Retina (tissue), 1 donor: ENCODE data around the gene CLCN3.
"Not testable (repeated sequence)": the region's sequence is repeated elsewhere in the genome, so short reads cannot be mapped to it uniquely, and the experiment has no call there.

Experiments used
- DNase-seq: peaks from one replicate; pipeline ENCODE4 v3.0.0-alpha.2; 2016

CLCN3 gene

DNA sequence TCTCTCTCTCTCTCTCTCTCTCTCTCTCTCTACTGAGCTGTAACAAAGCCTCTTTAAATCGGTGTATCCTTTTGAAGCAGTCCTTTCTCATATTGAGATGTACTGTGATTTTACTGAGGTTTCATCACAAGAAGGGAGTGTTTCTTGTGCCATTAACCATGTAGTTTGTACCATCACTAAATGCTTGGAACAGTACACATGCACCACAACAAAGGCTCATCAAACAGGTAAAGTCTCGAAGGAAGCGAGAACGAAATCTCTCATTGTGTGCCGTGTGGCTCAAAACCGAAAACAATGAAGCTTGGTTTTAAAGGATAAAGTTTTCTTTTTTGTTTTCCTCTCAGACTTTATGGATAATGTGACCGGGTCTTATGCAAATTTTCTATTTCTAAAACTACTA, 100.2 kb downstream of the CLCN3 start:
- no peak for DNase-seq

DNA sequence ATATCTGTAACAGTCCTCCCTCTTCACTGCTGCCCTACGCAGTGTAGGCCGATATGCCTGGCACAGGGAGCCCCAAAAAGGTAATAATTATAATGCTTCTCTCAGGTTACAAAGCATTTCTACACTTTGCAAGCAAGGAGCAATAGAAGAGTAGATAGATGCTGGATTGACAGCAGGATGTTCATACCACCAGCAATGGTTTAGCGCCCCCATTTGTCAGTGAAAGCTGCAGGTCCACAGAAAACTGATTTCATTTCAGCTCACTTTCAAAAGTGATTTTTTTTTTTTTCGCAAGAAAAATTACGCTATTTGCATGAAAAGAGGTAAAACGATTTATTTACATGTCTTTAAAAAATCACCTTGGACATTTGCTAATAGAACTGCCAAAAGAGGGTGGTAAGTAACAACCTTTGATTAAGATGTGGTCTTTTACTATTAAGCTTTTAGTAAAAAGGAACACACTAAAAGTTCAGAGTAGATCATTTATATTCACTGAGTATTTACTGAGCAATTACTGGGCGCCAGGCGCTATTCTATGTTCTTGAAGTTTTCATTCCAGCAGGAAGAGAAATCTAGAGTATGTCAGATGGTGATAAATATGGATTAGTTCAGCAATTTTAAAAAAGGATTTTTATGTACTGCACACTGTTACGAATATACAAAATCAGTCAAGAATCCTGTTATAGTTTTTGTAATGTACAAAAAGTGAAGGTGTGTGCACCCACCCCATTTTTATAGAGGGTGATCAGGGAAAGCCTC, 103.0 kb downstream of the CLCN3 start:
- no peak for DNase-seq

DNA sequence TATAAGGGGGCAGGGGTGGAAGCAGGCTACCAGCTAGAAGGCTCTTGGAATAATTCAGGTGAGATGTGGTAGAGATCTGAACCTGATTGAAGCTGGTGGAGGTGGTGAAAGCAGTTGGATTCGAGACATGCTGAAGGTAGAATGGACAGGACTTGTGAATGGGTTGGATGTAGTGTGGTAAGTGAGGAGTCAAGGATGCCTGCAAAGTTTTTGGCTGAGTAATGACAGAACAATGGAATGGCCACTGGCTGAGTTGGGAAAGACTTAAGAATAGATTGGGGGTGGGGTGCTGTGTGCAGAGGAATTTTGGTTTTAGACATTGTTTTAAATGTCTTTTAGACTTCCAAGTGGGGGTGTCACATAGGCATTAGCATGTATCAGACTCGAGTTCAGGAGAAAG, 103.9 kb downstream of the CLCN3 start:
- no peak for DNase-seq

DNA sequence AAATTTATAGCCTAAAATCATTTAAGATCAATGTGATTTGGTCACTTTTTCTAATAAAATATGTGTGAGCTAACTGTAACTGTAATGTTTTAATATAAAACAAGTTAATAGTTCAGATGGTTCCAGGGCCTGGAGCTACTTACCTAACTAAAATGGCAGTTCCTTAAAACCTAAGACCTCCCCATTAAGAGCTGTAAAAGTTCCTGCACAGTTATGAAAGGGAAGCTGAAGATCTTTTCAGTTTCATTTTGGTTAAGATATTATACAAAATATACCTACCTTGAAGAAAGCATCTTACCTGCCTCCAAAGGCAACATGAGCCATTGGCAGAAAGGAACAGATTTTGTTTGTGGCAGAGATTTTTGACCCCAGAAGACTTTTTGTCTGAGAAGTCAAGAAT, 107.2 kb downstream of the CLCN3 start:
- DNase-seq: no peak

DNA sequence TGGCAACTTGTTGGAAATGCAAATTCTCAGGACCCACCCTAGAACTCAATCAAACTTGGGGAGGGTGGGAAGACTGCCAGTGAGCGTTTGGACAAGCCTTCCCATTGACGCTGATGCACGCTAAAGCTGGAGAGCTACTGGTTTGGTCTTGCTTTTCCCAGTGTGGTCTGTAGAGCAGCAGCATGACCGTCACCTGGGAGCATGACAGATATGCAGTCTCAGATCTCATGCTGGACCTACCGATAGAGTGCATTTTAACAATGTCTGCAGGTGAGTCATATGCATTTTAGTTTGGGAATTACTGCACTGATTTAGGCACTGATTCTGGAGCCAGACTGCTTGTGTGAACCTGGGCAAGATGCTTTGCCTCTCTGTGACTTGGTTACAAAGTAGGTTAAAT, 110.2 kb downstream of the CLCN3 start:
- DNase-seq: no peak

DNA sequence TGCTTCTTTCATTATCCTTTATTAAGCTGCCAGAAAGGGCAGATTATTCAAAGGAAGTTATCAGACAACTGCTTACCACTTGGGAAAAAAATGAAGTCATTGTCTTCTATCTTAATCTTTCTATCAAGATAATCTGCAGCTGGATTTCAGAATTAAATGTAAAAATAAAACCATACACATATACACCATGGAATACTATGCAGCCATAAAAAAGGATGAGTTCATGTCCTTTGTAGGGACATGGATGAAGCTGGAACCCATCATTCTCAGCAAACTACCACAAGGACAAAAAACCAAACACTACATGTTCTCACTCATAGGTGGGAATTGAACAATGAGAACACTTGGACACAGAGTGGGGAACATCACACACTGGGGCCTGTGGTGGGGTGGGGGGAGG, 118.2 kb downstream of the CLCN3 start:
- DNase-seq: not testable (repeated sequence)

DNA sequence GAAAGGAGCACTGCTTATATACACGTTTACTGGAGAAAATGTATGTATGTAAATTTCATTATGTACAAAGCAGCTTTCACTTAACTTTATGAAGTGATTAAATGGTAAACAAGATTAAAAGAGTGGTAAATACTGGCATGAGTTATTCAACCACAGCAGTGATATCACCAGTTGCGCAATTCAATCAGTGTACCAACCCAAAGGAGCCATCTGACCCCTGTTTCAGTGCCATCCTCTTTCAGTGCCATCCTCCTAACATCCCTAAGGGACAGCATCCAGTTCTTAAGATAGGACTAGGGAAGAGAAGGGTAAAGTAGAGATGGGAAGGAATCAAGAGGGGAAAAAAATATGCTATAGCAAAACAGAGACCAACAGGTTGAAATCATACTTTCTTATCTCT, 121.2 kb downstream of the CLCN3 start:
- DNase-seq: no peak

DNA sequence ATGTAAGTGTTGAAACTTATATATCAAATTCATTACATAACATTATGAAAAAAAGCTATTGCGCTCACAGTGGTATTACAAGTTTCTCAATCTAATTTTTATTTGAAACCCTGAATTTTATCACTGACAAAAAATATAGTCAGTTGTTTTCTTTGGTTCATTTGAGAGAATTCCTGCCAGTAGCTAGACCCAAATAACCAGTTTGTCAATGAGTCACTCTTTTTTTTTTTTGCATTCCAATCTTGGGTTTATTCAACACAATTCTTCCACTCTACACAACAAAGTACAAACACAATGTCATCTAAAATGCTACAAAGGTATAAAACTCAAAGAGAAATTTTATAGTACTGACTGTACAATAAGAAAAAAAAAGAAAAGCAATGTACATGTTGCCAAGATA, 124.2 kb downstream of the CLCN3 start:
- DNase-seq: no peak

DNA sequence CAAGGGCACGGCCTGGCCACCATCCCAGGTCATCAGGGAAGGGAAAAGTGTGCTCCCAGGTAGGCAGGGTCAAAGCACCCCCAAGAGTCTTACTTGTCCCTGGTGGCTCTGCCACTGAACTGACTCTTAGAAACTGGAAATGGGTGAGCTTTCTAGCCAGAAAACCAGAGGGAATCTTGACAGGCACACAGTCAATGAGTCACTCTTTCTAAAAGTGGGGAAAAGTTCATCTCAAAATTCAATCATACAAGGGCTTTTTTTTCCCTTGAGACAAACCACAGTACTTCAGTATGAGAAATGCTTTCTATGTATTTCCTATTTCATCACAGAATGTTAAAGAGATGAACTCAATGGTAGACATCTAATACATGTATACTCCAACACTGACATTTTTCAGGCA, 124.9 kb downstream of the CLCN3 start:
- DNase-seq: no peak

DNA sequence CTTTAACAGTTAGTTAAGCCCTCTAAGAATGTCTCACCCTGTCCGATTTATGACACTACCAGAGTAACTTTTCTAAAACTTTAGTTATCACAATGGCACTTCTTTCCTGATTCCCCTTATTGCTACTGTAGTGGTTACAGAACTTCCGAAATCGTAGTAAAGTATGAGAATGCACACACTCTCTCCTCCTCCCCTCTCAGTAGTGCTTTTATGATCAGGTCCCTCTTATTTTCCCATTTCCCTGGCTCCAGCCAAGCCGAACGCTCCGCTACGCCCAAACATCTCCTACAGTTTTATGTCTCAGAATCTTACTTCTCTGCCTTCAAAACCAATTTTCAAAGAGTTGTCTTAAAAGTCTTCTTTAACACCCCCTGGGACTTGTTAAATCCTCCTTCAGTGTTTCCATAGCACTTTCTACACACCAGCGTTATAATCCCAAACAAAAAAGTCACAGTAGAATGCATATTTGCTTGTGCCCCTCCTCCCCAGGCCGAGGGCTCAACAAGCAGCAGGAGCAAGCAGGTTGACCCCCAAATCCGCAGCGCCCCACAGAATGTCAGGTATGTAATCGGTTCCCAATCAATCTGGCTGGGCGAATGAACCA, 136.7 kb downstream of the CLCN3 start:
- peak; percentile 3 for DNase-seq

DNA sequence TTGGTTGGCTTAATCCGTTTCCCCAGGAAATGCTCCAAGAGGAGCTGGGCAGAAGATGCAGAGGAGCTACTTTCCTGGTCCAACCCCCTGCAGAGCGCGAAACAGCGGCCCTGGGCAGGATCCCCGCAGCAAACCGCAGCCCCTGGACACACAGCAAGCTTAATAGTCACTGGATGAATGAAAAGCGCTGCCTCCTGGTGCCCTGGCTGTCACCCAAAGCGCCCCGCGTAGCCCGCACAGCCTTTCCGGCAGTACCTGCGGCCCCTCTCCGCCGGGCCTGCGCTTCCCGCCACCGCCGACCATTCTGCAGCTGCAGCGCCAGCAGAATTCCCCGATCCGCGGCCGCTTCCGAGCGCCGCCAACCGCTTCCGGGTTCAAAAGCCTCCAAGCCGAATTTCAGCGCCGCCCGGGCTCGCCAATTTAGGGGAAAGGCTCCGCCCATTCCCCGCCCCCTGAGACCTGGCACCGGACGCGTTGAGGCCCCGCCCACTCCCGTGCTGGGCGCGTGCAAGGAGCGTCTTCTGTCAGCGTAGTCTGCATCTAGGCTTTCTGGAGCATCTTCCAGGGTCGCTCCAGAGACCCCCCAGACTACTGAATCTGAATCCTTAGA, 137.3 kb downstream of the CLCN3 start, which contains the start of gene HPF1:
Gene HPF1 (minus strand): TSS at position 370 of the 610 bp plus-strand sequence. CDS start 67 bp downstream, at position 303.
- DNase-seq: peak; percentile 94

DNA sequence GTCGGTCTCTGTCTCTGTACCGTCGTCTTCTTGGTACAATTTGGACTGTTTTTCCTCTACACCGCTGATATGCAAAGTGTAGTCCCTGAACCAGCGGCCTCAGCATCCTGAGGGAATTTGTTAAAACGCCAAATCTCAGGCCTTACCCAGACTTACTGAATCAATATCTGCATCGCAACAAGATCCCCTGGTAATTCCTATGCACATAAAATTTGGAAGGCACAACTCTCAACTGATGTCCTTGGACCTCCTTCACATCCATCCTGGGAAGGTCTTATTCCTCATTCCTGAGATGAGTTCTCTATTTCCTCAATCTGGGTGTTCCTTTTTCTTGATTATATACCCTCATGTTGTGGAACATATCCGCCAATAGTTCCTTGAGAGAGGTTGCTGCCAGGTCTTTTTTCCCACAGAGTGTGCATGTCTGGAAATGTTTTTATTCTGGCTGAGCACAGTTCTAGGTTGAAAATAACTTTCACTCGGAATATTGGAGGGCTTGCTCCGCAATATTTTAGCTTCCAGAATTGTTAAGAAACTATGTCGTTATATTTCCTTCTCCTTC, 138.1 kb downstream of the CLCN3 start:
- DNase-seq: no peak

DNA sequence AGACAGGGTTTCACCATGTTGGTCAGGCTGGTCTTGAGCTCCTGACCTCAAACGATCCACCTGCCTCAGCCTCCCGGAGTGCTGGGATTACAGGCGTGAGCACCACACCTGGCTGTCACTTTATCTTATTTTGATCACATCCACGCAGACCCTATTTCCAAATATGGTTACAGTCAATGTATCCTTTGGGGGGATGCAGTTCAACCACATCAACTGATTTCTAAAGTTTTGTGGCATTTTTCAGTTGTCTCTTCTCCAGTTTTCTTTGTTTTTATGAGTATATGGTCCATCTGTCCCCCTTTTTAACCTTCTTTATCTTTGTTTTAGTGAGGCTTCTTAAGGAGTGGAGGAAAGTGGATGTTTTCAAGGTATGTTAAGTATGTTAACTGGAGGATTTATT, 141.5 kb downstream of the CLCN3 start:
- no peak for DNase-seq

DNA sequence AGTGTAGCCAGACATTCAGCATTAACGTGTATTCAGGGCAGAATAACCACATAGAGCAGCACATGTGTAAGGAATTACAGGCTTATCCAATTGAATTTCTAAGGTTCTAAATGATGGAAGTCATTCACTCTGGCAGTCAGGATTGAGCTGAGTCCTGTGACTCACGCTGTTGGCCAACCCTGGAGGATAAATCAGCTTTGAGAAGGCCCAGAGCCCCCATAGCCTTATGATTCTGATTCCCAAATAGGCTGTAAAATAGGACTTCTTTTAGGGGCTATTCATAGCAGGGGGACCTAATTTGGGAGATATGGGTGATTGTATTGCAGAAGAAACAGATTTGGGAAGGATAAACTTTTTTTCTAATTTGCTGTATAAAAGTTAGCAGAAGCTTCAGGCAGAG, 145.5 kb downstream of the CLCN3 start:
- no peak for DNase-seq

DNA sequence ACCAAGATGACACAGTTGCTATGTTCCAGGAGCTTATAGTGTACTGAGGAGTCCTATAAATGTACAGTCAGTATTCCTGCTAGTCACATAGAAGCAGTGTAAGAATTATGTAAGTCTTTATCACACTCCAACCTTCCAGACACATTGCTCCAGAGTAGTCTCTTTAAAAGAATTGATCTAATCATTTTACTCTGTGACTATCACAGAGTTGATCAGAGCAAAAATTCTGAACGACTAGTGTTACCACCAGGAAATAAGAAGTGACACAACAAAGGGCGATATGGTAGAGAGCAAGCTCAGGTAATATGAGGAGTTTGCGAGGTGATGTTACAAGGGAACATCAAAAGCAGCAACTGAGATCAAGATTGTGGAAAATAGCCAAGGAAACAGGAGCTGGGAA, 146.4 kb downstream of the CLCN3 start:
- DNase-seq: no peak

DNA sequence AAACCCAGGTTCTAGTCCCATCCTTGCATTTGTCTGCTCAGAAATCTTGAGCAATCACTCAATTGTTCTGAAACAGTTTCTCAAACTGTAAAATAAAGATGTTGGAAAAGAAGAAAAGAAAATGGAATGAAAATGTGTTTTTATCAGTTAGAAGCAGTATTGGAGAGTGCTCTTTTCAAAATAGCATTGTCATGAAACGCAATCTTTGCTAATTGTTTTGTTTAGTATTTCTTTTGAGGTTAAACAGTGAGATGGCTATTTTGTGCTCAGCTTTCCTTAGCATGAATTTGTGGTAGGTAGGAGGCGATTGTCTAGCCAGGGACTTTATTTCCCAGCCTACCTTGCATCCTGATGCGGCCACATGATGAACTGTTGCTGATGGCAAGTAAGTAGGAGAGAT, 148.0 kb downstream of the CLCN3 start:
- DNase-seq: no peak

DNA sequence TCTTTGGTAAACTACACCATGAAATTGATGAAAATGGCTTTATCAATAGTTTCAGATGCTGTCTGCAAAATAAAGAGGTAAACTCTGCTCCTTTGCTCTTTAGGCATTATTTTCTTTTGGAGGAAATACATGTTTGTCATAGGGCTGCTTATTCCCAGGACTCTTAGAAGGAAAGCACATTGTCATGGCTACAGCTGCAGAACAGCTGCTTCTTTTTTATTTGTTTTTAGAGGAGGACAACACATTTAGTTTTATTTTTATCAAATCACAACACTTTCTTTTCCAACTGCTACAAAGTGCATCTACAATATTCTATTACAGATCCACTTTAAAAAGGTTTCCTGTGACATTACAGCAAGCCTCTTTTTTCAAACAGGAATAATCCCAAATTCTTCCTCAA, 150.0 kb downstream of the CLCN3 start:
- DNase-seq: no peak

DNA sequence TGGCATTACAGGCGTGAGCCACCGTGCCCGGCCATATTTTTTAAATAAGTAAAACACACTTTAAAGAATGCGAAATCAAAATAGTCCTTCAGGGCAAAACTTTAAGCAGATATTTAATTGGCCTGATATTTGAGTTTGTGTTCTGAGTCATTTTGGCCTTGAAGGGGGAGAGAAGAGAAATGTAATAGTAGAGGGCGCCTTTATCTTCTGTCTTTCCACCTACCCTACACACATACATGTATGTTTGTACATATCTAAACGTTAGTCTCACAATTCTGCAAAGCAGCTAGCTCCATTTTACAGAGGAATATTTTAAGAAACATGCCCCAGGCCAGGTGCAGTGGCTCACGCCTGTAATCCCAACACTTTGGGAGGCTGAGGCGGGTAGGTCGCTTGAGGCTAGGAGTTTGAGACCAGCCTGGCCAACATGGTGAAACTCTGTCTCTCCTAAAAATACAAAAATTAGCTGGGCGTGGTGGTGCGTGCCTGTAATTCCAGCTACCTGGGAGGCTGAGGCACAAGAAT, 151.2 kb downstream of the CLCN3 start:
- DNase-seq: not testable (repeated sequence)
